GM12873 (cell line): ENCODE measurements around the gene MCF2L.

Source experiments
- TF ChIP-seq, protein P1 (sequence below): IDR thresholded peaks from 2 replicates; pipeline ENCODE4 v1.5.1; 2012; ENCODE audit warnings: low read depth, mild to moderate bottlenecking, moderate library complexity, low read length, control low read depth; ENCODE audit not compliant: insufficient read depth; ENCODE audit errors: missing control alignments

The MCF2L gene

DNA sequence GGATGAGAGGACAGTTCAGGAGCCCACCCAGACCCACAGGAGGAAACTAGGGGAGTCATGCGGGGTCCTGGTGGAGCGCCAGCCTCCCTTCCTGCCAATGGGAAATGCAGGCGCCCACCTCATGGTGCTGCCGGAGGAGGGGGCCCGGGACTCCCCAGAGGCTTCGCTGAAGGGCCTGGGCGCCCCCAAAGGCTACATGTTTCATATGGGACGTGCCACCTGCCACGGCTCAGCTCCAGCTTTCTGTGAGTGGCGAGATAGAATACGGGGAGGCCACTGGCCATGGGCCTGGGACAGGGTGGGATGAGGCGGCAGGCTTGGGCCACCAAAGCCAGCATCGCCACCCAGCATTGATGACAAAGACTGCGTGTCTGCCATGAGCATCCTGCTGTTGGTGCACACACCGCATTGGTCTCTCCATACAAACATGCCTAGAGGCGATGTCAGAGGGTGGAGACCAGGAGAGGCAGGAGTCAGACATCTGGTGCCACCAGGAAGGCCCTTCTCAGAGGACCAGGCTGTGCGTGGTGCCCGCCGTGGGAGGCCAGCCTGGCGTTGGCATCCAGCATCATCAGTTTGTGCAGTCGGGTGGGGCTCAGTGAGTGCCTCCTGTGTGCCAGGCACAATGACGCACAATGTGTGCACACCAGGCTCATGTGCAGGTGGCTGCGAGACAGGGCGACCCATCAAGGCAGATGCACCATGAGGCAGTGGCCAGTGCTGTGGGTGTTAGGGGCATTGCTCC lies 152.3 kb downstream of the MCF2L start:
- TF ChIP-seq, protein P1, sequence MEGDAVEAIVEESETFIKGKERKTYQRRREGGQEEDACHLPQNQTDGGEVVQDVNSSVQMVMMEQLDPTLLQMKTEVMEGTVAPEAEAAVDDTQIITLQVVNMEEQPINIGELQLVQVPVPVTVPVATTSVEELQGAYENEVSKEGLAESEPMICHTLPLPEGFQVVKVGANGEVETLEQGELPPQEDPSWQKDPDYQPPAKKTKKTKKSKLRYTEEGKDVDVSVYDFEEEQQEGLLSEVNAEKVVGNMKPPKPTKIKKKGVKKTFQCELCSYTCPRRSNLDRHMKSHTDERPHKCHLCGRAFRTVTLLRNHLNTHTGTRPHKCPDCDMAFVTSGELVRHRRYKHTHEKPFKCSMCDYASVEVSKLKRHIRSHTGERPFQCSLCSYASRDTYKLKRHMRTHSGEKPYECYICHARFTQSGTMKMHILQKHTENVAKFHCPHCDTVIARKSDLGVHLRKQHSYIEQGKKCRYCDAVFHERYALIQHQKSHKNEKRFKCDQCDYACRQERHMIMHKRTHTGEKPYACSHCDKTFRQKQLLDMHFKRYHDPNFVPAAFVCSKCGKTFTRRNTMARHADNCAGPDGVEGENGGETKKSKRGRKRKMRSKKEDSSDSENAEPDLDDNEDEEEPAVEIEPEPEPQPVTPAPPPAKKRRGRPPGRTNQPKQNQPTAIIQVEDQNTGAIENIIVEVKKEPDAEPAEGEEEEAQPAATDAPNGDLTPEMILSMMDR = no peak

DNA sequence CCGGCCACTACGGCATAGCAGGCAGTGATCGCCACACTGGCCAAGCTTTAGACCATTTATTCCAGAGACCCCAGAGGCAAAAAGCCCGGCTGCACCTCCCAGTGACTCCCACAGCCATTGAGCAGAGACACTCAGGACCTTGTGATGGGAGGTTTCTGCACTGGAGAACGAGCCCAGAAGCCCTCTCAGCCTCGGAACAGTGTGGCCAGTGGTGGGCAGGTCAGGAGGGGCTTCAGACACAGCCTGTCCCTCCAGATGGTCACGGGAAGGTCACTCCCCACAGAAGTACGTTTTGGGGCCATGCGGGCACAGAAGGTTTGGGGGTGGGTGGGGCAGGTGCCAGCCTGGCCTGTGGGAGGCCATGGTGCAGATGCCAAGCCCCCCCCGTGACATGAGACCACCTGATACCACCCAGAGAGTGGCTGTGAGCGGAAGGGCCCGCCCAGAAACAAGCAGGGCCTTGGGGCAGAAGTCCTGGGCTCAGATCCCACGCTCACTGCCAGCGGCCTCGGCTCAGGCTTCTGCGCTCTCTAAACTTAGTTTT lies 153.0 kb downstream of the MCF2L start:
- TF ChIP-seq, protein P1 = no peak

DNA sequence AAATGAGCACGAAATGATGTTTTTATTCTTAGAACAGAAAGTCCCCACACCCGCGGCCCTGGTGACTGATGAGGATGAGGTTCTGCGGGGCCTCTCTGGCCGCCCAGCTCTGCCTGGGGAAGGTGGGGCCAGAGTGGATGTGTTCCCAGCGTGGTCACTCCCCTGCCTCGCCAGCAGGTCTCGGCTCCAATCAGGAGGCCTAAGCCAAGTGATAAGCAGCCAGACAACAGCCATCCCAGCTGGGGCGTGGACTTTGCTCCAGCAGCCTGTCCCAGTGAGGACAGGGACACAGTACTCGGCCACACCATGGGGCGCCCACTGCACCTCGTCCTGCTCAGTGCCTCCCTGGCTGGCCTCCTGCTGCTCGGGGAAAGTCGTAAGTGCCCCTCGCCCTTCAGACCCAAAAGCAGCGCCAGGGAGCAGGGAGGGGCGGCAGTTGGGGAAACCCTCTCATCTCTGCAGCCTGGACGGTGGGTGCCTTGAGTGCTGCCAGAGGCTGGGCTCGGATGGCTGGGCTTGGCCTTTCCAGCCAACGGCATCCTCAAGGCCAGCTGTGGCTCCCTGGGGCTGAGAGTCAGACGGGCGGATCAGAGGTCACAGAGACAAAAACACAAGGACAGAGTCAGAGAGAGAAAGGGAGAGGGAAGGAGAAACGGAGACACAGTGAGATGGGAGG lies 153.7 kb downstream of the MCF2L start, which contains the start of gene F10:
TSS of gene F10 (plus strand) at position 250 of the 676 bp plus-strand sequence. CDS start at position 307, 57 bp downstream.
- TF ChIP-seq, protein P1 = no peak

DNA sequence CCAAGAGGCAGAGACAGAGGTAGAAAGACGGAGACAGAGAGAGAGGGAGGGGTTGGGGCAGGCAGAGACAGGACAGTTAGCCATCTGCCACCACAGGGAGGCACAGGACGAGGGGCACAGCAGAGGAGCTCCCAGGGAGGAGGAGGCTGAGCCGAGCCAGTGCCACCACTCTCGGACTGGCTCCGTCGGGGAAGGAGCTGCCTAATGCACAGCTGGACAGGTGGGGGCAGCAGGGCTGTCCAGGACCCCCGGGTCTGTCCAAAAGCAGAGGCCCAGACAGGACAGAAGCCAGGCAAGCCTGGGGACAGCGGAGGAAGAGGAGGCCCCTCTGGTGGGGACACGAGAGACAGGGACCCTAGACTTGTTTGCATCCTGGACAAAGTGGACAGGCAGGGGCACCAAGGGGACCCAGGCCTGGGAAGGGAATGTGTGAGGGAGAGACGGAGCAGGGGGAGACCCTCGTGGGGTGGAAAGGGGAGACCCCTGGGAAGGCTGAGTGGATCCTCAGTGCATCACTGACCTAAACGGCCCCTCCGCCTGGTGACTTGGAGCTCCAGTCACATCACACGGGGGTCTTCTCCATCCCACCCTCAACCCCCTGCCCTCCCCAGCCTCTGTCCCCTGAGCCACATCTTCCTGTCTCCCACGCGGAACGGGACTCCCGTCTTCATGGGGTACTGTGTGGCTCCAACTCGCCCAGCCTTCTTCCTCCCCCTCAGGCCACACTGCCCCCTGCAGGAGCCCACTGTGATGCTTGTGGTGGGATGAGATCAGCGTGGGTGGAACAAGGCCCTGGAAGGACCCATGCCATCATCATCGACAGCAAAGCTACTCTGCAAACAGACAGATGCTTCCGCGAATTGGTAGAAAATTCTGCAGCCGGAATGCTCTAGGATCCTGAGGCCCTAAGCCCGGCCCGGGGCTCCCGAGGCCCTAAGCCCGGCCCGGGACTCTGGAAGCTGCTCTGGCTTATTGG lies 154.5 kb downstream of the MCF2L start:
- TF ChIP-seq, protein P1 = peak; percentile 37

DNA sequence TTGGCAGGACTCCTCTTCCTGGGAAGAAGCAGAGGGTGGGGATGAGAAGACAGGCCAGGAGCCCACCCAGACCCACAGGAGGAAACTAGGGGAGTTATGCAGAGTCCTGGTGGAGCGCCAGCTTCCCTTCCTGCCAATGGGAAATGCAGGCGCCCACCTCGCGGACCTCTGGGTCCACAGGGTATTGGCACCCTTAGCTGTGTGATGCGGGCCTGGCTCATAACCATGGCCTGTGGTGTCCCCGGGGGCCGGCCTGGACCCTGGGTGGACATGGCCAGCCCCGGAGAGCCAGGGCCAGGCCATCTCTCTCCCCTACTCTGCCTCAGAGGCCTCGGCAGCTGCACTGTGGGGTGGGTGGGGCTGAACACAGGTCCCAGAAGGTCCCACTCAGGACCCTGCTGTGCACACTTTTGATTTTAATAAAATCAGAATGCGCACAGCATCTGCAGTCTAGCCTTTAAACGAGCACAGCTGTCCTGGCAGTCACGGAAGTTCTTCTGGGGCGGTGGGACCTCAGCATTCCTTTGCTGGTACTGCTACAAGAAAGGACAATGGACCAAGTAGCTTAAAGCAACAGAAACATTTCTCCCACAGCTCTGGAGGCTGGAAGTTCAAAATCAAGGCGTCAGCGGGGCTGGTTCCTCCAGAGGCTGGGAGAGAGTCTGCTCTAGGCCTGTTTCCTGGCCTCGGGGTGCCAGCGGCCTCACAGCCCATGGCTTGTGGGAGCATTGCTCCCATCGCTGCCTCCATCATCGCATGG lies 155.4 kb downstream of the MCF2L start:
- TF ChIP-seq, protein P1 = no peak

DNA sequence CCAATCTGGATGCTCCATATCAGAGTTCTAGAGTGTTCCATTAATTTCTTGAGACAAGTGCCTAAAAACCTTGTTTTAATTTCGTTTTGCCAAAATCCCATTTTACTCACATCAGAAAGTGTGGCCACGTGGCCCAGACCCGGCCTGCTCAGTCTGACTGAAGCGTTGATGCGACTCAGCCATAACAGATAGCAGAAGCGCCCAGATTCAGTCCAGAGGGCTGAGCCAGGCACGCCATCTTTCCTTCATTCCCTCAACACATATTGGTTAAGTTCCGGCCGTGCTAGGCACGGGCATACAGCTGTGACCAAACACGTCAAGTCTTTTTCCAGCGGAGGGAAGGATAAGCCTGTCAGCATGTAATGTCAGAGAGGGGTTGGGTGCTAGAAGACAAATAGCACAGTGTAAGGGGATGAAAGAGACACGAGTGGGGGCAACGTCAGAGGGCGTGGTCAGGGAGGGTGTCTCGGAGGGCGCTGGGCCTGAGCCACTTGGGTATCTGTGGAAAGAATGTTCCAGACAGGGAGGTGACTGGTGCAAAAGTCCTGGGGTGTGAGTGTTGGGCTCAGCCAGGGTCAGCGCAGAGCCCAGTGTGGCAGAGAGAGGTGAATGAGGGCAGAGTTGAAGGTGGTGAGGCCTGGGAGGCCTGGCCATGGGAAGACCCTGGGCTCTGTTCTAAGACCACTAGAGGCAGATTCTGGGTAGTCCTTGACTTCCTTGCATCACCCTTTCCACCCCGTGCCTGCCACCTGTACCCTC lies 156.7 kb downstream of the MCF2L start:
- TF ChIP-seq, protein P1 = no peak
